K562 (cell line): ENCODE measurements around the gene SMU1. TPM values are rescaled to one million over a fixed set of nuclear protein-coding genes. Genes with fewer than 3 reads are reported as not detected.
A peak's percentile ranks its signal among the peaks of the same experiment; 100 is the strongest.

Experiments
- ATAC-seq: fragments of 200-7000 bp; cut with Tn5 transposase; 3 replicates; pipeline ENCODE4 v1.9.1; 2020; ENCODE audit warnings: moderate library complexity
- BruUV-seq: library from RNA; stranded (reverse); fragments of 400-500 nt; replicated peaks from 2 replicates; lab custom pipeline; 2021; lab: Mats Ljungman, UMichigan
- CTCF ChIA-PET: fragments of 300-600 bp; formaldehyde crosslinking; extraction: SDS; loops from one replicate; lab custom pipeline; 2021; ENCODE audit warnings: low intra/inter-chr PET ratio; lab: Yijun Ruan, JAX
- POLR2A ChIA-PET: fragments of 300-600, 350-650 bp; sonication (Branson Sonifier 250); formaldehyde crosslinking; extraction: SDS; loops from one replicate; lab custom pipeline; 2021; ENCODE audit warnings: antibody characterized with exemption, inconsistent platforms; lab: Yijun Ruan, JAX
- DNase-seq, 4 experiments: peaks; one replicate each; pipeline versions ENCODE4 v3.0.0 to v3.0.0-alpha.2; 2011 to 2018; ENCODE audit warnings: low spot score in 3 of 4, mixed read lengths in 3 of 4; ENCODE audit errors: extremely low read depth in 1 of 4
- FAIRE-seq: peaks from 2 replicates; lab custom pipeline; 2011; peaks lifted over from hg19 to GRCh38; lab: Jason Lieb, UNC
- H2AFZ ChIP-seq: 2 replicates; pipeline ENCODE4 v1.6.0; 2011; ENCODE audit warnings: low read depth, low read length, control low read depth, inconsistent platforms
- H3K27ac ChIP-seq: fragments of 200-600 bp; 3 replicates; pipeline ENCODE4 v1.8.0; 2011; ENCODE audit warnings: low read depth, mild to moderate bottlenecking, control low read depth, inconsistent platforms, low read length, moderate library complexity, mixed read lengths; ENCODE audit errors: extremely low read depth
- H3K27me3 ChIP-seq, 2 experiments: fragments of 300-600 bp in 1 of 2; 2 replicates in 1 of 2; 3 replicates in 1 of 2; pipeline versions ENCODE4 v1.6.0 to v1.8.0; 2011; ENCODE audit warnings: inconsistent platforms in 2 of 2, low read length in 2 of 2, mild to moderate bottlenecking in 1 of 2, mixed read lengths in 1 of 2, moderate library complexity in 1 of 2; ENCODE audit not compliant: control insufficient read depth in 2 of 2, insufficient read depth in 2 of 2
- H3K36me3 ChIP-seq: fragments of 300-600 bp; 3 replicates; pipeline ENCODE4 v1.8.0; 2011; ENCODE audit warnings: mild to moderate bottlenecking, low read length, inconsistent platforms; ENCODE audit not compliant: control insufficient read depth, insufficient read depth
- H3K4me1 ChIP-seq, 2 experiments: fragments of 200-600 bp in 1 of 2; replicated peaks in 1 of 2; 2 replicates in 1 of 2; 3 replicates in 1 of 2; pipeline versions ENCODE4 v1.5.1 to v1.8.0; 2011; ENCODE audit warnings: inconsistent platforms in 2 of 2, low read length in 2 of 2, mild to moderate bottlenecking in 1 of 2, mixed read lengths in 1 of 2, moderate library complexity in 1 of 2; ENCODE audit not compliant: control insufficient read depth in 2 of 2, insufficient read depth in 2 of 2
- H3K4me2 ChIP-seq: 2 replicates; pipeline ENCODE4 v1.6.1; 2011; ENCODE audit warnings: low read length, control low read depth, inconsistent platforms, mixed read lengths; ENCODE audit not compliant: insufficient read depth
- H3K4me3 ChIP-seq: fragments of 200-600 bp; sonication (generic), shearing (Covaris generic); 2 replicates; pipeline ENCODE4 v1.5.1; 2016; ENCODE audit warnings: control low read depth, inconsistent platforms
- H3K79me2 ChIP-seq: fragments of 200-600 bp; 3 replicates; pipeline ENCODE4 v1.8.0; 2011; ENCODE audit warnings: low read length, inconsistent platforms; ENCODE audit not compliant: control insufficient read depth, insufficient read depth
- H3K9ac ChIP-seq, 2 experiments: 2 replicates each; pipeline versions ENCODE4 v1.6.0 to v1.6.1; 2011; ENCODE audit warnings: low read depth in 2 of 2, low read length in 2 of 2, control low read depth in 1 of 2, inconsistent platforms in 1 of 2, mild to moderate bottlenecking in 1 of 2, mixed read lengths in 1 of 2; ENCODE audit not compliant: insufficient read depth in 1 of 2
- H3K9me1 ChIP-seq: one replicate; pipeline ENCODE4 v1.6.0; 2011; ENCODE audit warnings: inconsistent platforms, mild to moderate bottlenecking, low read length, moderate library complexity; ENCODE audit not compliant: control insufficient read depth, insufficient read depth
- H3K9me3 ChIP-seq: replicated peaks from 2 replicates; pipeline ENCODE4 v1.5.1; 2011; ENCODE audit warnings: low read depth, low read length, inconsistent platforms; ENCODE audit not compliant: control insufficient read depth, insufficient read depth
- H4K20me1 ChIP-seq: replicated peaks from 2 replicates; pipeline ENCODE4 v1.6.1; 2011; ENCODE audit warnings: low read length, inconsistent platforms, mixed read lengths; ENCODE audit not compliant: control insufficient read depth, insufficient read depth
- AFF1 ChIP-seq, 2 experiments: fragments of 450-650 bp; IDR thresholded peaks; 2 replicates each; pipeline ENCODE4 v1.6.1; 2018; ENCODE audit warnings: mild to moderate bottlenecking in 2 of 2, low read depth in 1 of 2; ENCODE audit not compliant: partially characterized antibody in 2 of 2
- ATF3 ChIP-seq, 2 experiments: fragments of 450-650 bp in 1 of 2; sonication (generic) in 1 of 2; formaldehyde crosslinking in 1 of 2; IDR thresholded peaks in 1 of 2; conservative IDR thresholded peaks in 1 of 2; 2 replicates each; pipeline versions ENCODE4 v1.6.1 to v1.8.1; 2016 to 2023; ENCODE audit warnings: mild to moderate bottlenecking in 2 of 2, moderate library complexity in 2 of 2, inconsistent platforms in 1 of 2, missing genetic modification reagents in 1 of 2
- GTF2A2 ChIP-seq: IDR thresholded peaks from 2 replicates; pipeline ENCODE4 v1.6.1; 2016; ENCODE audit warnings: mild to moderate bottlenecking, missing genetic modification characterization, missing compliant biosample characterization
- MEIS2 ChIP-seq: fragments of 450-650 bp; IDR thresholded peaks from 2 replicates; pipeline ENCODE4 v1.6.1; 2014; ENCODE audit warnings: mild to moderate bottlenecking; ENCODE audit not compliant: partially characterized antibody
- PBX2 ChIP-seq, 2 experiments: IDR thresholded peaks in 1 of 2; conservative IDR thresholded peaks in 1 of 2; 2 replicates each; pipeline ENCODE4 v1.6.1; 2016; ENCODE audit warnings: low read depth in 2 of 2, mild to moderate bottlenecking in 1 of 2, missing compliant biosample characterization in 1 of 2, missing genetic modification characterization in 1 of 2, moderate library complexity in 1 of 2
- POLR2G ChIP-seq: fragments of 200-400 bp; formaldehyde crosslinking; IDR thresholded peaks from 2 replicates; pipeline ENCODE4 v1.6.1; 2017; ENCODE audit warnings: low read depth, mild to moderate bottlenecking, antibody characterized with exemption, low read length, moderate library complexity
- TRIM24 ChIP-seq, 2 experiments: fragments of 450-650 bp; IDR thresholded peaks; 2 replicates each; pipeline ENCODE4 v1.6.1; 2016
- WGBS: fragments of 100-300 bp; shearing (Covaris generic); methylation state at CpG from one replicate; pipeline ENCODE4 v1.1.6; 2016; ENCODE audit warnings: low coverage, mixed read lengths; ENCODE audit not compliant: insufficient coverage; ENCODE audit errors: missing lambda C conversion rate; 5-methylcytosine and 5-hydroxymethylcytosine counted together
- in situ Hi-C: fragments of 300-500 bp; cut with MboI; formaldehyde crosslinking; loops from 4 replicates; pipeline ENCODE4 v1.15.0; 2018; ENCODE audit warnings: inconsistent platforms, mixed read lengths
- intact Hi-C: fragments of 100-400 bp; cut with micrococcal nuclease; formaldehyde crosslinking; loops from 2 replicates; pipeline ENCODE4 v1.14.2; 2022
- polyA plus RNA-seq, 8 experiments: library from polyadenylated mRNA; depleted of rRNA in 4 of 8; stranded (reverse) in 5 of 8; unstranded in 3 of 8; fragments of >200 nt; fragmentation: Nextera tagmentation in 2 of 8; fragmentation: Illumina TruSeq in 1 of 8; extraction: Ambion mirVana in 2 of 8; extraction: Trizol in 1 of 8; gene quantifications; 2 replicates each; pipeline versions ENCODE4 v1.2.1 to v1.2.3, GENCODE V29; 2011 to 2014; ENCODE audit warnings: inconsistent platforms in 1 of 8, missing spikeins in 1 of 8
- total RNA-seq, 7 experiments: library from RNA; depleted of rRNA in 6 of 7; stranded (reverse); fragments of >200 nt in 6 of 7; fragmentation: Illumina TruSeq in 2 of 7; extraction: Trizol in 2 of 7; gene quantifications; 2 replicates each; pipeline versions ENCODE4 v1.2.1 to v1.2.3, GENCODE V29; 2011 to 2021; ENCODE audit warnings: low replicate concordance in 1 of 7

Gene SMU1
- total and polyA plus RNA-seq, 9 of the 15 experiments (the other 6 are each of a cell fraction or from before 2014, with no cell fraction given) = 13.2 to 33.4 (median 20.7) TPM

GRCh38 chr9:33041432-33042188 is 34.9 kb downstream of the SMU1 start:
- Histone ChIP-seq H3K4me2 (no peak overlapping the region), H3K36me3 (peaks cover 53% of the 10 kb centered on the region; the same call in 2 of the 3 replicates), H3K9ac (no peak overlapping the region), H3K9me3 (no peaks in the 10 kb centered on the region), H2AFZ (no peak overlapping the region), H3K79me2 (no peaks in the 10 kb centered on the region), H3K27ac (no peak overlapping the region), H3K4me3 (no peak overlapping the region), H3K27me3 (no peaks in the 10 kb centered on the region), H4K20me1 (no peaks in the 10 kb centered on the region), H3K9me1 (no peaks in the 10 kb centered on the region), H3K4me1 (no peaks in the 10 kb centered on the region)
- ATAC-seq = peak; percentile 25
- intact Hi-C loops = no loop called here
- CTCF ChIA-PET = no interaction called here
- BruUV-seq = no TSS peak
- WGBS = 72% methylated on average over 5 of the region's 10 CpGs
- no peak for DNase-seq
- no peak for FAIRE-seq
- in situ Hi-C loops = no loop called here
- POLR2A ChIA-PET = interaction anchor here (1.0 to 1.3 kb wide), 3 partner anchors 11 to 13 kb away, joined by 3 to 5 read pairs (median 3); no protein-coding TSS in a partner anchor
- TF ChIP-seq PBX2 (CRISPR knock-in tag; IDR thresholded peaks at IDR 0.05; ENCODE audit: low read depth) (no peak), PBX2 (tag; conservative IDR thresholded peaks at IDR 0.05; ENCODE audit: low read depth) (peak; percentile 81), ATF3 (IDR thresholded peaks at IDR 0.05) (peak; percentile 18; the same call in 1 of the 2 replicates), ATF3 (CRISPR knock-in tag; conservative IDR thresholded peaks at IDR 0.05) (no peak), TRIM24 (IDR thresholded peaks at IDR 0.05) (peak; percentile 41 to 78; a peak in 2 of 4 replicates), AFF1 (IDR thresholded peaks at IDR 0.05; ENCODE audit: low read depth in 1 of 2, partially characterized antibody in 2 of 2) (no peak), POLR2G (0 out of 2 replicates have a peak, but pooled peaks have one; percentile 11), MEIS2 (peak; percentile 65), GTF2A2 (tag) (no peak)
